GM23248 (cell line): ENCODE data around the gene MAGEF1.

Source experiments
- EZH2 ChIP-seq: fragments of 200-600 bp; sonication (generic); IDR thresholded peaks from 2 replicates; pipeline ENCODE4 v1.6.1; 2018; ENCODE audit warnings: antibody characterized with exemption, mild to moderate bottlenecking; ENCODE audit not compliant: insufficient read depth, poor library complexity, severe bottlenecking
- EZH2phosphoT487 ChIP-seq: fragments of 200-600 bp; sonication (generic); IDR thresholded peaks from 2 replicates; pipeline ENCODE4 v1.6.1; 2018; ENCODE audit warnings: antibody characterized with exemption, moderate library complexity, mild to moderate bottlenecking, low read depth; ENCODE audit not compliant: insufficient read depth

DNA sequence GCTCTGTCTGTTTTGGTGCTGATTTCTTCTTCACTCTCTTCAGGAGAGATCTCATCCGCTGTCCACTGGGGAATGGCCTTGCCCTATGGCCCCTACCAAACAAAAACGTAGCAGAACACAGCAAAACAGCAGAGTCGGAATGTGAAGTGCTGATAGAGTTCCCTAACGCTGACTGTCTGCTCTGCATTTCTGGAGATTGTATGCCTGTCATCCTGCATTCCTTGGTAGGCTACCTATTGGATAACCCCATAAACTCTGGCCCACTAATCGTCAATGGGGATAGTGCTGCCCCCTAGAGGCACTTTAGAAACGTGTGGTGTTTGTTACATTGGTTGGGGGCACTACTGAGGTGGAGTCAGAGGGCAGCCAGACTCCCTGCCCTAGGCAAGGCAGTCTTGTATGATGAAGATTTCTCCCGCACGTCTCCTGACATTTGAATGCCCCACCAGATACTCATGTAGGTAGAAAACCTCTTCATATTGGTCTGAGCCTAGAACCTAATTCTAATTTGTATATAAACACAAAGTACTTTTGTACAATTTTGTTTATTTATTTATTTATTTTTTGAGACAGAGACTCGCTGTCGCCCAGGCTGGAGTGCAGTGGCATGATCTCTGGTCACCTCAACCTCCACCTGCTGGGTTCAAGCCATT lies 15.6 kb upstream of the MAGEF1 start:
- TF ChIP-seq EZH2 (no peak), EZH2phosphoT487 (no peak)
